H9 (cell line): ENCODE data around the gene VWA5B1. TPM values are rescaled to one million over a fixed set of nuclear protein-coding genes. Genes with fewer than 3 reads are reported as not detected.

Experiments used
- DNase-seq: peaks from one replicate; pipeline ENCODE4 v3.0.0-alpha.2; 2017
- H2AFZ ChIP-seq: one replicate; pipeline ENCODE4 v1.6.1; 2013; ENCODE audit warnings: mild to moderate bottlenecking, low read length, control low read depth, moderate library complexity
- H2AK5ac ChIP-seq: 2 replicates; pipeline ENCODE4 v1.6.1; 2013; ENCODE audit warnings: low read length, control low read depth, mixed read lengths; ENCODE audit not compliant: insufficient read length
- H2BK120ac ChIP-seq: one replicate; pipeline ENCODE4 v1.6.1; 2013; ENCODE audit warnings: low read depth, mild to moderate bottlenecking, low read length, control low read depth, inconsistent platforms; ENCODE audit not compliant: poor library complexity, severe bottlenecking
- H2BK12ac ChIP-seq: 2 replicates; pipeline ENCODE4 v1.6.1; 2013; ENCODE audit warnings: low read length, control low read depth, mixed read lengths, low read depth; ENCODE audit not compliant: insufficient read length
- H2BK15ac ChIP-seq: 2 replicates; pipeline ENCODE4 v1.6.1; 2013; ENCODE audit warnings: low read depth, low read length, control low read depth
- H2BK20ac ChIP-seq: one replicate; pipeline ENCODE4 v1.6.1; 2013; ENCODE audit warnings: low read depth, mild to moderate bottlenecking, low read length, control low read depth, inconsistent platforms; ENCODE audit not compliant: poor library complexity, severe bottlenecking
- H2BK5ac ChIP-seq: 2 replicates; pipeline ENCODE4 v1.6.1; 2013; ENCODE audit warnings: low read length, control low read depth, mixed read lengths; ENCODE audit not compliant: insufficient read length
- H3K14ac ChIP-seq: 2 replicates; pipeline ENCODE4 v1.6.1; 2013; ENCODE audit warnings: low read length, control low read depth; ENCODE audit not compliant: insufficient read depth
- H3K18ac ChIP-seq: 2 replicates; pipeline ENCODE4 v1.6.1; 2013; ENCODE audit warnings: low read depth, mild to moderate bottlenecking, mixed read lengths, low read length, control low read depth; ENCODE audit not compliant: insufficient read length
- H3K23ac ChIP-seq: 2 replicates; pipeline ENCODE4 v1.6.1; 2013; ENCODE audit warnings: low read length, control low read depth, mixed read lengths, low read depth; ENCODE audit not compliant: insufficient read length
- H3K23me2 ChIP-seq: 2 replicates; pipeline ENCODE4 v1.6.1; 2013; ENCODE audit warnings: low read depth, mild to moderate bottlenecking, mixed read lengths, low read length, control low read depth; ENCODE audit not compliant: insufficient read length, poor library complexity, severe bottlenecking
- H3K27ac ChIP-seq: 2 replicates; pipeline ENCODE4 v1.5.1; 2013; ENCODE audit warnings: low read length, control low read depth, mixed read lengths, low read depth; ENCODE audit not compliant: insufficient read length
- H3K27me3 ChIP-seq: 2 replicates; pipeline ENCODE4 v1.6.1; 2013; ENCODE audit warnings: low read length, control low read depth, inconsistent platforms; ENCODE audit not compliant: insufficient read depth
- H3K4ac ChIP-seq: 2 replicates; pipeline ENCODE4 v1.6.1; 2013; ENCODE audit warnings: low read depth, mild to moderate bottlenecking, control low read depth, inconsistent platforms, low read length, moderate library complexity
- H3K4me1 ChIP-seq: 2 replicates; pipeline ENCODE4 v1.6.1; 2013; ENCODE audit warnings: low read length, control low read depth, inconsistent platforms; ENCODE audit not compliant: insufficient read depth
- H3K4me2 ChIP-seq: 2 replicates; pipeline ENCODE4 v1.6.1; 2013; ENCODE audit warnings: low read length, control low read depth, mixed read lengths; ENCODE audit not compliant: insufficient read length, insufficient read depth
- H3K56ac ChIP-seq: 2 replicates; pipeline ENCODE4 v1.6.1; 2013; ENCODE audit warnings: low read depth, mild to moderate bottlenecking, mixed read lengths, low read length, control low read depth; ENCODE audit not compliant: insufficient read length
- H3K79me1 ChIP-seq: 2 replicates; pipeline ENCODE4 v1.6.1; 2013; ENCODE audit warnings: low read depth, mild to moderate bottlenecking, moderate library complexity, low read length, control low read depth, inconsistent platforms; ENCODE audit not compliant: insufficient read depth, poor library complexity, severe bottlenecking
- H3K79me2 ChIP-seq: 2 replicates; pipeline ENCODE4 v1.6.1; 2013; ENCODE audit warnings: low read length, control low read depth, inconsistent platforms; ENCODE audit not compliant: insufficient read depth
- H3K9ac ChIP-seq: 2 replicates; pipeline ENCODE4 v1.6.1; 2013; ENCODE audit warnings: low read length, control low read depth, mixed read lengths; ENCODE audit not compliant: insufficient read length; ENCODE audit errors: extremely low read depth
- H3K9me3 ChIP-seq: one replicate; pipeline ENCODE4 v1.6.1; 2013; ENCODE audit warnings: low read depth, low read length, inconsistent platforms; ENCODE audit not compliant: control insufficient read depth
- H3T11ph ChIP-seq: one replicate; pipeline ENCODE4 v1.6.1; 2013; ENCODE audit warnings: mild to moderate bottlenecking, low read length, control low read depth, inconsistent platforms
- H4K20me1 ChIP-seq: one replicate; pipeline ENCODE4 v1.6.1; 2013; ENCODE audit not compliant: control insufficient read depth, insufficient read length, insufficient read depth
- H4K5ac ChIP-seq: 2 replicates; pipeline ENCODE4 v1.6.1; 2013; ENCODE audit warnings: low read depth, mild to moderate bottlenecking, mixed read lengths, low read length, control low read depth; ENCODE audit not compliant: insufficient read length
- H4K8ac ChIP-seq: replicated peaks from 2 replicates; pipeline ENCODE4 v1.6.1; 2013; ENCODE audit warnings: low read length, control low read depth, mixed read lengths, low read depth; ENCODE audit not compliant: insufficient read length
- H4K91ac ChIP-seq: 2 replicates; pipeline ENCODE4 v1.6.1; 2013; ENCODE audit warnings: low read depth, mild to moderate bottlenecking, moderate library complexity, mixed read lengths, low read length, control low read depth; ENCODE audit not compliant: insufficient read length
- H3K27ac Mint-ChIP-seq, 3 experiments: 2 replicates in 2 of 3; 3 replicates in 1 of 3; pipeline ENCODE4 v1.8.0; 2020 to 2021; ENCODE audit warnings: mixed read lengths in 3 of 3, mild to moderate bottlenecking in 1 of 3, moderate library complexity in 1 of 3
- H3K27me3 Mint-ChIP-seq: 2 replicates; pipeline ENCODE4 v1.8.0; 2021; ENCODE audit warnings: low read depth, mild to moderate bottlenecking, moderate library complexity, mixed read lengths
- H3K36me3 Mint-ChIP-seq, 3 experiments: 2 replicates in 2 of 3; 3 replicates in 1 of 3; pipeline ENCODE4 v1.8.0; 2020 to 2021; ENCODE audit warnings: low read depth in 3 of 3, mixed read lengths in 3 of 3; ENCODE audit not compliant: insufficient read depth in 1 of 3
- H3K4me1 Mint-ChIP-seq, 2 experiments: 2 replicates each; pipeline ENCODE4 v1.8.0; 2020; ENCODE audit warnings: mixed read lengths in 2 of 2
- H3K4me3 Mint-ChIP-seq, 2 experiments: 2 replicates in 1 of 2; 3 replicates in 1 of 2; pipeline ENCODE4 v1.8.0; 2020 to 2021; ENCODE audit warnings: mild to moderate bottlenecking in 2 of 2, mixed read lengths in 2 of 2, moderate library complexity in 1 of 2
- H3K9me3 Mint-ChIP-seq, 2 experiments: 2 replicates in 1 of 2; 3 replicates in 1 of 2; pipeline ENCODE4 v1.8.0; 2020; ENCODE audit warnings: mild to moderate bottlenecking in 2 of 2, mixed read lengths in 2 of 2, moderate library complexity in 1 of 2
- WGBS: extraction: QIAGEN DNeasy Blood & Tissue Kit; methylation state at CpG from one replicate; pipeline ENCODE4 v1.1.7; 2013; ENCODE audit warnings: missing lambda C conversion rate, low lambda C conversion rate, mixed read lengths; ENCODE audit not compliant: insufficient read length; ENCODE audit errors: extremely low coverage; 5-methylcytosine and 5-hydroxymethylcytosine counted together
- total RNA-seq: library from RNA; stranded (reverse); gene quantifications from 2 replicates; pipeline ENCODE4 v1.2.1, GENCODE V29; 2021
- TF ChIP-seq, protein P1 (sequence below): fragments of 200-600 bp; sonication (generic); conservative IDR thresholded peaks from 3 replicates; pipeline ENCODE4 v1.8.0; 2021; ENCODE audit warnings: antibody characterized with exemption, mild to moderate bottlenecking

The VWA5B1 gene
- total RNA-seq, 1 experiment from 2014 or later = not detected

DNA sequence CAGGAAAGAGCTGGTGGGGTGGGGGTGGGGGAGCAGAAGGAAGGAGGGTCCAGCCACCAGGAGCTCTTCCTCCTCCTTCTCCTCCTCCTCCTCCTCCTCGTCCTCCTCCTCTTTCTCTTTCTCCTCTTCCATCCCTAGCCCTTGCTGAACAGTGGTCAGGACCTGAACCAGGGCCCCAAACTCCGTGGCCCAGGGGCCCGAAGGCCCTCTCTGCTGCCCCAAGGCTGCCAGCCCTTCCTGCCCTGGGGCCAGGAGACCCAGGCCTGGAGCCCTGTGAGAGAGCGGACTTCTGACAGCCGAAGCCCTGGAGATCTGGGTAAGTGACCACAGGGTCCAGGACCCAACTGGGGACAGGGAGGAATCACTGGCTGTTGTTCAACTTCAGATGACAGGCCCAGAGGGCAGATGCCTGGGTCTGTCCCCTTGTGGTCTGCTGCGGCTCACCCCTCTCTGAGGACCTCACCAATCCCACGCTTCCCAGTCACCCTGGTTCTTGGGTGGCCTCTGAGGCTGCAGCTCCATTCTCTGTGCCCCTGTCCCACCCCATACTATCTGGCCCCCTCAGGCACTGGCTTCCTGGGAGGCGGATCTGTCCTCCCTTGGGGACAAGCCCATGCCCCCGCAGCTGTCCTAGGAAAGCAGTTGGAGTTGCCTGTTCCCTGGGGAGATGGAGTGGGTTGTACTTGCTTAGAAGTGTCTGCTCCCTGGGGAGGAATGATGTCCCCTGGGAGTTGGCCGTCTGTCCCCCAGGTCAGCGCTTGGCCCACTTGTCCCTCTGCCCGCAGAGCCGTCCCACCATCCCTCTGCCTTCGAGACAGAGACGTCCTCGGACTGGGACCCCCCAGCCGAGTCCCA, 51.8 kb downstream of the VWA5B1 start:
- Histone ChIP-seq H3K9ac (no peak overlapping the region), H3K79me1 (no peaks in the 10 kb centered on the region), H3K4me2 (peak overlapping the region; percentile 11), H3K4me1 (no peaks in the 10 kb centered on the region), H3K23ac (no peak overlapping the region), H4K8ac (no peak overlapping the region), H3K18ac (no peak overlapping the region), H4K91ac (no peak overlapping the region), H3K27me3 (no peaks in the 10 kb centered on the region; the same call in 1 of the 2 replicates), H3K27ac (no peak overlapping the region), H2AFZ (no peak overlapping the region), H3K4ac (no peak overlapping the region), H3K23me2 (peaks cover 8% of the 10 kb centered on the region), H2BK12ac (no peak overlapping the region), H4K5ac (no peak overlapping the region), H2BK20ac (no peak overlapping the region), H2BK5ac (no peak overlapping the region), H2BK120ac (no peak overlapping the region), H3K14ac (no peak overlapping the region; the same call in 1 of the 2 replicates), H2AK5ac (no peak overlapping the region), H3T11ph (no peak overlapping the region), H4K20me1 (no peaks in the 10 kb centered on the region), H2BK15ac (no peak overlapping the region), H3K56ac (no peak overlapping the region), H3K79me2 (no peaks in the 10 kb centered on the region), H3K9me3 (no peaks in the 10 kb centered on the region)
- no CpG with 5 or more reads among the region's 17 CpGs for WGBS
- Mint-ChIP-seq H3K36me3 (no peaks in the 10 kb centered on the region), H3K27ac (no peak overlapping the region), H3K27me3 (peaks cover 46% of the 10 kb centered on the region), H3K4me1 (peaks cover 13 to 34% of the 10 kb centered on the region in 2 experiments), H3K9me3 (peaks cover 0 to 5% of the 10 kb centered on the region in 2 experiments; a peak in 4 of 5 replicates), H3K4me3 (peak overlapping the region; percentile 45 to 71)
- TF ChIP-seq, protein P1, sequence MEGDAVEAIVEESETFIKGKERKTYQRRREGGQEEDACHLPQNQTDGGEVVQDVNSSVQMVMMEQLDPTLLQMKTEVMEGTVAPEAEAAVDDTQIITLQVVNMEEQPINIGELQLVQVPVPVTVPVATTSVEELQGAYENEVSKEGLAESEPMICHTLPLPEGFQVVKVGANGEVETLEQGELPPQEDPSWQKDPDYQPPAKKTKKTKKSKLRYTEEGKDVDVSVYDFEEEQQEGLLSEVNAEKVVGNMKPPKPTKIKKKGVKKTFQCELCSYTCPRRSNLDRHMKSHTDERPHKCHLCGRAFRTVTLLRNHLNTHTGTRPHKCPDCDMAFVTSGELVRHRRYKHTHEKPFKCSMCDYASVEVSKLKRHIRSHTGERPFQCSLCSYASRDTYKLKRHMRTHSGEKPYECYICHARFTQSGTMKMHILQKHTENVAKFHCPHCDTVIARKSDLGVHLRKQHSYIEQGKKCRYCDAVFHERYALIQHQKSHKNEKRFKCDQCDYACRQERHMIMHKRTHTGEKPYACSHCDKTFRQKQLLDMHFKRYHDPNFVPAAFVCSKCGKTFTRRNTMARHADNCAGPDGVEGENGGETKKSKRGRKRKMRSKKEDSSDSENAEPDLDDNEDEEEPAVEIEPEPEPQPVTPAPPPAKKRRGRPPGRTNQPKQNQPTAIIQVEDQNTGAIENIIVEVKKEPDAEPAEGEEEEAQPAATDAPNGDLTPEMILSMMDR = no peak
- peak; percentile 38 for DNase-seq
